ENCODE results near the gene PARK7. TPM values are rescaled to one million over a fixed set of nuclear protein-coding genes. Genes with fewer than 3 reads are reported as not detected.

The PARK7 gene
- total RNA-seq, 2 experiments from 2014 or later: 429 to 457 TPM

DNA sequence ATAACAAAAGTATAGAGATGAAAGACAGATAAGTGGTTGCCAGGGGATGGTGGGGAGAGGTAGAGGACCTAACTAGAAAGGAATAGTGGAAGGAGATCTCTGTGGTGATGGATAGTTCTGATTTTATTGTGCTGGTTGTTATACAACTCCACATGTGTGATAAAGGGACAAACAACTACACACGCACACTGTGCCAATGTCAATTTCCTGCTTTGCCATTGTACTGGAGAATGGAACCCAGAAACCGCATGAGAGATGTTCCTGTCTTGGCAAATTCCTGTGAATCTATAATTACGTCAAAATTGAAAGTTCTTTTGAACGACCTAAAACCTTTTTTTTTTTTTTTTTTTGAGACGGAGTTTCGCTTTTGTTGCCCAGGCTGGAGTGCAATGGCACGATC, 31.9 kb upstream of the PARK7 start:
- intact Hi-C loops (cut with micrococcal nuclease): loop anchor here (1.0 to 2.0 kb wide), 2 partner anchors 20 to 31 kb away; partner anchors contain the start of gene PARK7
- no peaks in the 10 kb centered on the region for H3K27me3 Mint-ChIP-seq
- CTCF ChIA-PET: interaction anchor here (2.2 kb wide), 1 partner anchor 11 kb away, joined by 10 read pairs; the partner anchor contains the start of gene TNFRSF9
- peak; percentile 27 for DNase-seq
- peak overlapping the region; percentile 88 for H3K27ac Mint-ChIP-seq
- POLR2A ChIA-PET: interaction anchor here (1.8 to 3.0 kb wide), 4 partner anchors 9 to 32 kb away, joined by 7 to 15 read pairs (median 10); partner anchors contain the start of genes PARK7 and TNFRSF9
- no peaks in the 10 kb centered on the region for H3K9me3 Mint-ChIP-seq
- peak overlapping the region; percentile 51 for H3K4me3 Mint-ChIP-seq
- H3K36me3 Mint-ChIP-seq: peaks cover 49% of the 10 kb centered on the region
- peaks cover 32% of the 10 kb centered on the region for H3K4me1 Mint-ChIP-seq (ENCODE audit: low read depth)

DNA sequence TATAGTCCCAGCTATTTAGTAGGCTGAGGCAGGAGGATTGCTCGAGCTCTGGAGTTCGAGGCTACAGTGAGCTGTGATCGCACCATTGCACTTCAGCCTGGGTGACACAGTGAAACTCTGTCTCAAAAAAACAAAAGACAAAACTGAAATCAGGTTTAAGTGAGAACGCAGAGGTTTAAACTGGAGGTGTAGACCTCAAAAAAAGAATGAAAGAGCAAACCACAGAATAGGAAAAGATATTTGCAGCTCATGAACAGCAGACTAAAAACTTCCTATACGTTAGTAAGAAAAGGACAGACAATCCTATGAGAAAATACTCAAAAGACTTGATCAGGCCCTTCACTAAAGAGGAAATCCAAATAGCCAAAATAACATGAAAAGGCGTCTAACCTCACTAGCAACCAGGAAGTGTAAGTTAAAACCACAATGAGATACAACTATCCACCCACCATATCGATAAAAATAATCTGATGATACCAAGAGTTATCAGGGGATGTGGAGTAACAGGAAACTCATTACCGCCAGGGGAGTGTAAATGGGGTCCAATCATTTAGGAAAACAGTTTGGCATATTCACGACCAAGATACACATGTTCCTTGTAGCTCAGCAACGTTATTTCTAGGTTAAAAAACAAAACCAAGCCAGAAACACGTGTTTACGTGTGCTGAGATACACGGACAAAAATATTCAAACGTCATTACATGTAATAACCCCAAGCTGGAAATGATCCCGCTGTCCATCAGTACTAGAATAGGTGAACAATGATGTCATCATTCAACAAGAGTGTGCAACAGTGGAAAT, 30.7 kb upstream of the PARK7 start:
- Mint-ChIP-seq H3K4me1 (ENCODE audit: low read depth) (peaks cover 34% of the 10 kb centered on the region), H3K36me3 (peaks cover 56% of the 10 kb centered on the region)
- DNase-seq: peak; percentile 45

DNA sequence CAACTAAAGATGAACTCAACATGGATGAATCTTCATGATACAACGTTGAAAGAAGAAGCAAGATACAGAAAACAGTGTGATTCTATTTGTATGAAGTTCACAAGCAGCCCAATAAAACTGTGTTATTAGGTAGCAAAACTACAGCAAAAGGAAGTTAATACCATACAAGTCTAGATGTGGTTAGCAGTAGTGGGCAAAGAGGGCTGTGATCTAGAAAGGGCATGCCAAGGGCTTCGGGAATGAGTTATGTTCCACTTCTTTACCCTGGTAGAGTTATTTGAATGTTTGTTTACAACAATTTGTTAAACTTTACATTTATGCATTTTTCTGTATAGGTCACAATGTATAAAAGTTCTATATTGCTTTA, 30.1 kb upstream of the PARK7 start:
- Mint-ChIP-seq H3K36me3 (peaks cover 54% of the 10 kb centered on the region), H3K27me3 (no peaks in the 10 kb centered on the region), H3K4me1 (ENCODE audit: low read depth) (peaks cover 34% of the 10 kb centered on the region), H3K4me3 (peak overlapping the region; percentile 43), H3K27ac (peak overlapping the region; percentile 88), H3K9me3 (no peaks in the 10 kb centered on the region)
- no peak for DNase-seq
- CTCF ChIA-PET: interaction anchor here (2.1 to 2.2 kb wide), 2 partner anchors 9 to 11 kb away, joined by 5 to 10 read pairs; partner anchors contain the start of gene TNFRSF9
- intact Hi-C loops (cut with micrococcal nuclease): loop anchor here (1.0 to 2.0 kb wide), 3 partner anchors 9 to 29 kb away; partner anchors contain the start of genes PARK7 and TNFRSF9
- POLR2A ChIA-PET: interaction anchor here (0.5 to 3.0 kb wide), 4 partner anchors 9 to 84 kb away, joined by 4 to 15 read pairs (median 10); partner anchors contain the start of genes PARK7 and TNFRSF9

More for the DNA sequence above, 30.7 kb upstream of the PARK7 start:
- Mint-ChIP-seq H3K9me3 (no peaks in the 10 kb centered on the region), H3K27me3 (no peaks in the 10 kb centered on the region), H3K4me3 (peak overlapping the region; percentile 43), H3K27ac (peak overlapping the region; percentile 88)
- POLR2A ChIA-PET: interaction anchor here (0.5 to 3.0 kb wide), 7 partner anchors 9 to 83 kb away, joined by 4 to 15 read pairs (median 7); partner anchors contain the start of genes PARK7 and TNFRSF9
- CTCF ChIA-PET: interaction anchor here (0.8 to 2.2 kb wide), 5 partner anchors 9 to 39 kb away, joined by 4 to 10 read pairs (median 4); partner anchors contain the start of gene TNFRSF9
- intact Hi-C loops (cut with micrococcal nuclease): loop anchor here (1.0 to 2.0 kb wide), 4 partner anchors 9 to 30 kb away; partner anchors contain the start of genes PARK7 and TNFRSF9

- Mint-ChIP-seq H3K27ac (peak overlapping the region; percentile 3), H3K4me3 (no peak overlapping the region), H3K9me3 (no peaks in the 10 kb centered on the region), H3K4me1 (ENCODE audit: low read depth) (peaks cover 39% of the 10 kb centered on the region), H3K27me3 (no peaks in the 10 kb centered on the region), H3K36me3 (peaks cover 55% of the 10 kb centered on the region)
- CTCF ChIA-PET: interaction anchor here (1.3 kb wide), 1 partner anchor 30 kb away, joined by 3 read pairs; no protein-coding TSS in a partner anchor
- POLR2A ChIA-PET: no interaction called here
- DNase-seq: no peak
- intact Hi-C loops (cut with micrococcal nuclease): no loop called here
Observed at GRCh38 chr1:7932524-7933138, 28.9 kb upstream of the PARK7 start.

DNA sequence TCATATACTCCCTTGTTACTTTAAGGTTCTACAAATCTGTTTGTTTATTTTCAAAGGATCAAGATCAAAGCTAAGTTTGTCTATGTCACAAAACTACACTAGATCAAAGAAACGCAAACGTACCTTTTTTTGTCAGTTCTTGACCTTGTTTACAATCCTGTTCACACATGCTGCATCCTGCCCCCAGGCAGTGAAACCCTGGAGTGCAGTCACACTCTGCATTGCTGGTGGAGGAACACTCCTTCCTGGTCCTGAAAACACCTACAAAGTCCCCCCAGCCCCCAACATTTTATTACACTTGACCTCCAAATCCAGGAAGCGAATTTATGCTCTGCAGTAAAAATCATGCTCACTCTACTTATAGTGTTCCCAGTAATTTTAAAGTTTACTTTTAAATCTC, 23.4 kb upstream of the PARK7 start:
- H3K4me1 Mint-ChIP-seq (ENCODE audit: low read depth): peaks cover 48% of the 10 kb centered on the region
- no peak for DNase-seq
- CTCF ChIA-PET: interaction anchor here (0.5 to 3.1 kb wide), 3 partner anchors 11 to 170 kb away, joined by 3 to 15 read pairs (median 5); no protein-coding TSS in a partner anchor
- POLR2A ChIA-PET: no interaction called here
- H3K27ac Mint-ChIP-seq: no peak overlapping the region
- no peaks in the 10 kb centered on the region for H3K9me3 Mint-ChIP-seq
- peaks cover 41% of the 10 kb centered on the region for H3K36me3 Mint-ChIP-seq
- intact Hi-C loops (cut with micrococcal nuclease): no loop called here
- H3K27me3 Mint-ChIP-seq: peaks cover 8% of the 10 kb centered on the region
- peak overlapping the region; percentile 64 for H3K4me3 Mint-ChIP-seq

GRCh38 chr1:7940034-7940433, 21.5 kb upstream of the PARK7 start:
- no peak for DNase-seq
- H3K9me3 Mint-ChIP-seq: no peaks in the 10 kb centered on the region
- H3K27ac Mint-ChIP-seq: no peak overlapping the region
- peaks cover 29% of the 10 kb centered on the region for H3K36me3 Mint-ChIP-seq
- CTCF ChIA-PET: interaction anchor here (0.9 to 3.1 kb wide), 6 partner anchors 9 to 35 kb away, joined by 3 to 15 read pairs (median 4); partner anchors contain the start of gene PARK7
- peak overlapping the region; percentile 64 for H3K4me3 Mint-ChIP-seq
- intact Hi-C loops (cut with micrococcal nuclease): loop anchor here (1.0 to 10.0 kb wide), 4 partner anchors 9 to 155 kb away; no protein-coding TSS in a partner anchor
- POLR2A ChIA-PET: interaction anchor here (0.6 to 2.4 kb wide), 5 partner anchors 9 to 457 kb away, joined by 3 to 28 read pairs (median 12); partner anchors contain the start of gene PARK7
- H3K27me3 Mint-ChIP-seq: peaks cover 9% of the 10 kb centered on the region
- H3K4me1 Mint-ChIP-seq (ENCODE audit: low read depth): peaks cover 53% of the 10 kb centered on the region

- intact Hi-C loops (cut with micrococcal nuclease): loop anchor here (1.0 to 10.0 kb wide), 4 partner anchors 8 to 154 kb away; no protein-coding TSS in a partner anchor
- peaks cover 22% of the 10 kb centered on the region for H3K36me3 Mint-ChIP-seq
Observed at GRCh38 chr1:7940745-7941436, 20.6 kb upstream of the PARK7 start, which contains the start of gene TNFRSF9. Gene TNFRSF9 (minus strand): TSS chr1:7940839. CDS start chr1:7939994, 845 bp downstream.

DNA sequence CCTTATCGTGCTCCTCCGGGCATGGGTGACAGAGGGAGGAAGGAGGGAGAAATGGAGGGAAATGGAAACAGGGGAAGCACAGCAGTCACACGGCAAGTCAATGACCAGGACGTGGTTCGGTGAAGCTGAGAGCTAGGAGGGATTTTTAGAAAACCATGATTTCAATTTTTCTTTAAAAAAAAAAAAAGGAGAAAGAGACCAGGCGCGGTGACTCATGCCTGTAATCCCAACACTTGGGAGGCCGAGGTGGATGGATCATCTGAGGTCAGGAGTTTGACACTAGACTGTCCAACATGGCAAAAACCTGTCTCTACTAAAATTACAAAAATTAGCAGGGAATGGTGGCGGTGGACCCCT, 20.1 kb upstream of the PARK7 start:
- POLR2A ChIA-PET: interaction anchor here (2.2 to 2.4 kb wide), 3 partner anchors 8 to 20 kb away, joined by 12 to 28 read pairs (median 20); partner anchors contain the start of gene PARK7
- intact Hi-C loops (cut with micrococcal nuclease): loop anchor here (2.0 to 10.0 kb wide), 2 partner anchors 13 to 153 kb away; no protein-coding TSS in a partner anchor
- Mint-ChIP-seq H3K4me1 (ENCODE audit: low read depth) (peaks cover 50% of the 10 kb centered on the region), H3K4me3 (peak overlapping the region; percentile 64), H3K27ac (peak overlapping the region; percentile 80), H3K36me3 (peaks cover 21% of the 10 kb centered on the region), H3K27me3 (peaks cover 9% of the 10 kb centered on the region), H3K9me3 (no peaks in the 10 kb centered on the region)
- CTCF ChIA-PET: interaction anchor here (0.7 to 3.1 kb wide), 2 partner anchors 7 to 18 kb away, joined by 3 to 15 read pairs; no protein-coding TSS in a partner anchor
- DNase-seq: no peak

More at GRCh38 chr1:7940745-7941436, 20.6 kb upstream of the PARK7 start, which contains the start of gene TNFRSF9:
- Mint-ChIP-seq H3K27ac (peak within 1 kb of the TSS; percentile 80), H3K9me3 (no peaks in the 10 kb centered on the region), H3K4me3 (peak within 1 kb of the TSS; percentile 64), H3K27me3 (peaks cover 9% of the 10 kb centered on the region), H3K4me1 (ENCODE audit: low read depth) (peaks cover 50% of the 10 kb centered on the region)
- peak; percentile 93 for DNase-seq
- ChIA-PET POLR2A (interaction anchor here (1.1 to 2.4 kb wide), 4 partner anchors 8 to 24 kb away, joined by 3 to 28 read pairs (median 16); partner anchors contain the start of gene PARK7), CTCF (interaction anchor here (0.9 to 3.1 kb wide), 5 partner anchors 8 to 34 kb away, joined by 3 to 15 read pairs (median 4); partner anchors contain the start of gene PARK7)

DNA sequence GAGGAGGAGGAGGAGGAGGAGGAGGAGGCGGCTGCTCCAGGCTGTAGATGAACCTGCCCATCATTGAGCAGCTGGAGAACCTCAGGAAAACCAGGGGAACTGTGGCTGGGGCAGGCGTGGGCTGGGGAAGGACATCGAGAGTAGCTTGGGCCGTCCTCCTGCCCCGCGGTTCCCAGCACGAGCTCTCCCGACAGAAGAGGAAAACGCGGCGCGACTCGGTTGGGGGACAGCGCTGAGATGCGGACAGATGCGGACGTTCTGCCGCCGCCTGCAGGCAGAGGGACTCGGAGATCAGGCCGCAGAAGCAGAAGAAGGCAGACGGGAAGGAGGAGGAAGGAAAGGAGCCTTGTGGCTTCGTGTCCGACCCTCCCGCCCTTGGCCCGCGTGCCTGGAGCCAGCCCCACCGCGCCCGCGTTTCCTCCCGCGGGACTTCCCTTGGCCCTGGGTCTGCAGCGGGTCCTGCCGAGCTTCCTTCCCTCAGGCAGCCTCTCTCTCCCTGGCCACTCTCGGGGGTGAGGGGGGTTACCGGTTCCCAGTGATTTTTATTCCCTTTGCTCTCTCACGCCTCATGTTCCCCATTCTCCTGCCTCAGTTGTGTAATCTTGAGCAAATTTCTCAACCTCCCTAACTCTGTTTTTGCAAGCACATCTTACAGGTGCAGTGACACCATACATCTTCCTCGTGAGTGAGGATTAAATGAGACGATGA, 19.1 kb upstream of the PARK7 start:
- Mint-ChIP-seq H3K4me1 (ENCODE audit: low read depth) (peaks cover 46% of the 10 kb centered on the region), H3K27ac (peak overlapping the region; percentile 80), H3K4me3 (peak overlapping the region; percentile 44), H3K9me3 (no peaks in the 10 kb centered on the region), H3K27me3 (peaks cover 9% of the 10 kb centered on the region), H3K36me3 (peaks cover 15% of the 10 kb centered on the region)
- POLR2A ChIA-PET: interaction anchor here (2.0 kb wide), 1 partner anchor 12 kb away, joined by 5 read pairs; no protein-coding TSS in a partner anchor
- CTCF ChIA-PET: interaction anchor here (0.7 to 1.7 kb wide), 4 partner anchors 11 to 134 kb away, joined by 3 to 7 read pairs (median 4); no protein-coding TSS in a partner anchor
- DNase-seq: peak; percentile 58
- intact Hi-C loops (cut with micrococcal nuclease): loop anchor here (10.0 kb wide), 1 partner anchor 152 kb away; no protein-coding TSS in a partner anchor

DNA sequence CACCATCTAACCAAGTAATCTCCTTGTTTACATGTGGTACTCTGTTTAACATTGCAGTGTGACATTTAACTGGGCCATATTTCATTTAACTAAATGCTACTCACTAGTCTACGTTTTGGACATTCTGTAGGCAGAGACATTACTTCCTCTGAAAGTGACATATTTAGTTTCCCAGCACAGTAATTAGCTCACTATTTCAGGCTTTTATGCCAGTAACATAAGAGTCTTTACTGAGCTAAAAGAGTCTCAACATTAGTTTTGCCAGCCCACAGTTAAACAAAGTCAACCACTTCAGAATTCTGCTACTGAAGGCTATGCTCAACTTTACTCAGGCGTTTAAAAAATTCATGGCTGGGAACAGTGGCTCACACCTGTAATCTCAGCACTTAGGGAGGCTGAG, 18.3 kb upstream of the PARK7 start:
- peaks cover 9% of the 10 kb centered on the region for H3K27me3 Mint-ChIP-seq
- H3K36me3 Mint-ChIP-seq: peaks cover 8% of the 10 kb centered on the region
- ChIA-PET CTCF (interaction anchor here (1.0 to 1.7 kb wide), 4 partner anchors 12 to 190 kb away, joined by 3 to 7 read pairs (median 4); no protein-coding TSS in a partner anchor), POLR2A (interaction anchor here (0.7 to 2.0 kb wide), 3 partner anchors 13 to 19 kb away, joined by 3 to 5 read pairs (median 3); partner anchors contain the start of gene PARK7)
- peaks cover 43% of the 10 kb centered on the region for H3K4me1 Mint-ChIP-seq (ENCODE audit: low read depth)
- intact Hi-C loops (cut with micrococcal nuclease): loop anchor here (10.0 kb wide), 1 partner anchor 152 kb away; no protein-coding TSS in a partner anchor
- no peak overlapping the region for H3K4me3 Mint-ChIP-seq
- H3K27ac Mint-ChIP-seq: peak overlapping the region; percentile 59
- H3K9me3 Mint-ChIP-seq: no peaks in the 10 kb centered on the region
- DNase-seq: no peak
